Panc1 (cell line): ENCODE results near the gene GABRR2. TPM values are rescaled to one million over a fixed set of nuclear protein-coding genes. Genes with fewer than 3 reads are reported as not detected.

Source experiments
- ATAC-seq: fragments of 200-7000 bp; cut with Tn5 transposase; 2 replicates; pipeline ENCODE4 v1.9.1; 2020; ENCODE audit warnings: mild to moderate bottlenecking, moderate library complexity
- BruUV-seq: library from RNA; stranded (reverse); fragments of 400-500 nt; replicated peaks from 2 replicates; lab custom pipeline; 2021; lab: Mats Ljungman, UMichigan
- CTCF ChIA-PET: fragments of 300-600 bp; sonication (Branson Sonifier 250); formaldehyde crosslinking; loops from one replicate; lab custom pipeline; 2022; ENCODE audit warnings: antibody characterized with exemption; lab: Charles Lee
- POLR2A ChIA-PET: fragments of 300-600 bp; sonication (Branson Sonifier 250); formaldehyde crosslinking; loops from one replicate; lab custom pipeline; 2022; ENCODE audit warnings: antibody characterized with exemption; lab: Charles Lee
- DNase-seq: peaks from one replicate; pipeline ENCODE4 v3.0.0-alpha.2; 2010; ENCODE audit warnings: low read depth, low spot score
- H3K27ac ChIP-seq: 2 replicates; pipeline ENCODE4 v1.5.1; 2011; ENCODE audit warnings: mild to moderate bottlenecking, low read length, inconsistent platforms
- H3K27me3 ChIP-seq: fragments of 200-500 bp; sonication (Bioruptor generic); 2 replicates; pipeline ENCODE4 v1.6.0; 2014; ENCODE audit warnings: low read length, inconsistent platforms; ENCODE audit not compliant: control insufficient read depth, insufficient read depth
- H3K36me3 ChIP-seq: fragments of 200-500 bp; sonication (Bioruptor generic); 2 replicates; pipeline ENCODE4 v1.5.1; 2014; ENCODE audit warnings: inconsistent platforms, mild to moderate bottlenecking, low read length, moderate library complexity; ENCODE audit not compliant: control insufficient read depth, insufficient read depth
- H3K4me1 ChIP-seq: 2 replicates; pipeline ENCODE4 v1.5.1; 2011; ENCODE audit warnings: inconsistent platforms, mild to moderate bottlenecking, low read length, moderate library complexity; ENCODE audit not compliant: control insufficient read depth, insufficient read depth
- H3K4me3 ChIP-seq, 2 experiments: 2 replicates each; pipeline ENCODE4 v1.5.1; 2011 to 2012; ENCODE audit warnings: low read depth in 2 of 2, low read length in 2 of 2, mild to moderate bottlenecking in 2 of 2, inconsistent platforms in 1 of 2, moderate library complexity in 1 of 2
- H3K9me3 ChIP-seq: fragments of 200-500 bp; sonication (Bioruptor generic); 2 replicates; pipeline ENCODE4 v1.5.1; 2014; ENCODE audit warnings: low read depth, mild to moderate bottlenecking, inconsistent platforms, low read length, moderate library complexity; ENCODE audit not compliant: control insufficient read depth, insufficient read depth
- POLR2AphosphoS5 ChIP-seq: IDR thresholded peaks from 2 replicates; pipeline ENCODE4 v1.6.1; 2012; ENCODE audit warnings: mild to moderate bottlenecking, low read depth, low read length, moderate library complexity
- REST ChIP-seq, 2 experiments: IDR thresholded peaks; 2 replicates each; pipeline ENCODE4 v1.6.1; 2011 to 2012; ENCODE audit warnings: low read depth in 2 of 2, control low read depth in 1 of 2, low read length in 1 of 2, mild to moderate bottlenecking in 1 of 2, moderate library complexity in 1 of 2; ENCODE audit not compliant: insufficient read depth in 1 of 2
- SIN3A ChIP-seq: IDR thresholded peaks from 2 replicates; pipeline ENCODE4 v1.6.1; 2012; ENCODE audit warnings: low read depth, mild to moderate bottlenecking, low read length, moderate library complexity, borderline replicate concordance; ENCODE audit not compliant: insufficient read depth
- TCF7L2 ChIP-seq: IDR thresholded peaks from 2 replicates; pipeline ENCODE4 v1.6.1; 2011; ENCODE audit warnings: mild to moderate bottlenecking, low read depth, low read length, inconsistent platforms
- in situ Hi-C: cut with HindIII; loops from 2 replicates; pipeline ENCODE4 v1.10.0; 2016; ENCODE audit warnings: low sequenced_read_pairs, low pct_unique_long_range_greater_than_20kb
- intact Hi-C: fragments of 100-400 bp; cut with micrococcal nuclease; formaldehyde crosslinking; loops from one replicate; pipeline ENCODE4 v1.10.0; 2022; ENCODE audit not compliant: unreplicated experiment
- total RNA-seq: library from RNA; stranded (reverse); gene quantifications from one replicate; pipeline ENCODE4 v1.2.1, GENCODE V29; 2021; ENCODE audit not compliant: unreplicated experiment
- TF ChIP-seq, protein P1 (sequence below): fragments of 450-650 bp; IDR thresholded peaks from 2 replicates; pipeline ENCODE4 v1.5.1; 2017; ENCODE audit warnings: mild to moderate bottlenecking

Gene GABRR2
- total RNA-seq, 1 experiment from 2014 or later: 0.18 TPM

DNA sequence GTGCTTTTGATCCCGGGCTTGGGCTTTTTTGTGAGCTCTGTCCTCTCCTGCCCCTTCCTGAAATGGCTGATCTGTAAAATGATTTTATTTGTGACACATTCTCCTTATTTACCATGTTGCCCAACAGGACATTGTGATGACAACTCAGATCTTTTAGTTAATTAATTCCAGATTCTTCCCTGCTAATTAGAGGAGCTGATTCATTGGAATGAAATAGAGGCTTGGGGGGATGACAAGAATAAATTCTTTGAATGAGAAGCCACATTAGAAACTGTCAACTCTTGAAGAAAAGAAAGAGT is 71.8 kb downstream of the GABRR2 start:
- in situ Hi-C loops (no loop called here), intact Hi-C loops (no loop called here)
- Histone ChIP-seq H3K9me3 (no peaks in the 10 kb centered on the region), H3K4me3 (no peak overlapping the region), H3K27ac (no peak overlapping the region), H3K27me3 (peaks cover 13% of the 10 kb centered on the region), H3K4me1 (no peaks in the 10 kb centered on the region), H3K36me3 (no peaks in the 10 kb centered on the region)
- ChIA-PET POLR2A (no interaction called here), CTCF (interaction anchor here (0.7 to 2.0 kb wide), 2 partner anchors 65 to 260 kb away, joined by 4 to 9 read pairs; no protein-coding TSS in a partner anchor)
- DNase-seq (no peak), ATAC-seq (no peak)
- BruUV-seq: no TSS peak
- TF ChIP-seq POLR2AphosphoS5 (no peak), TCF7L2 (no peak), SIN3A (no peak), REST (IDR thresholded peaks at IDR 0.05; ENCODE audit: insufficient read depth in 1 of 2, low read depth in 2 of 2, low read length in 1 of 2) (no peak)
- TF ChIP-seq, protein P1, sequence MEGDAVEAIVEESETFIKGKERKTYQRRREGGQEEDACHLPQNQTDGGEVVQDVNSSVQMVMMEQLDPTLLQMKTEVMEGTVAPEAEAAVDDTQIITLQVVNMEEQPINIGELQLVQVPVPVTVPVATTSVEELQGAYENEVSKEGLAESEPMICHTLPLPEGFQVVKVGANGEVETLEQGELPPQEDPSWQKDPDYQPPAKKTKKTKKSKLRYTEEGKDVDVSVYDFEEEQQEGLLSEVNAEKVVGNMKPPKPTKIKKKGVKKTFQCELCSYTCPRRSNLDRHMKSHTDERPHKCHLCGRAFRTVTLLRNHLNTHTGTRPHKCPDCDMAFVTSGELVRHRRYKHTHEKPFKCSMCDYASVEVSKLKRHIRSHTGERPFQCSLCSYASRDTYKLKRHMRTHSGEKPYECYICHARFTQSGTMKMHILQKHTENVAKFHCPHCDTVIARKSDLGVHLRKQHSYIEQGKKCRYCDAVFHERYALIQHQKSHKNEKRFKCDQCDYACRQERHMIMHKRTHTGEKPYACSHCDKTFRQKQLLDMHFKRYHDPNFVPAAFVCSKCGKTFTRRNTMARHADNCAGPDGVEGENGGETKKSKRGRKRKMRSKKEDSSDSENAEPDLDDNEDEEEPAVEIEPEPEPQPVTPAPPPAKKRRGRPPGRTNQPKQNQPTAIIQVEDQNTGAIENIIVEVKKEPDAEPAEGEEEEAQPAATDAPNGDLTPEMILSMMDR: no peak

DNA sequence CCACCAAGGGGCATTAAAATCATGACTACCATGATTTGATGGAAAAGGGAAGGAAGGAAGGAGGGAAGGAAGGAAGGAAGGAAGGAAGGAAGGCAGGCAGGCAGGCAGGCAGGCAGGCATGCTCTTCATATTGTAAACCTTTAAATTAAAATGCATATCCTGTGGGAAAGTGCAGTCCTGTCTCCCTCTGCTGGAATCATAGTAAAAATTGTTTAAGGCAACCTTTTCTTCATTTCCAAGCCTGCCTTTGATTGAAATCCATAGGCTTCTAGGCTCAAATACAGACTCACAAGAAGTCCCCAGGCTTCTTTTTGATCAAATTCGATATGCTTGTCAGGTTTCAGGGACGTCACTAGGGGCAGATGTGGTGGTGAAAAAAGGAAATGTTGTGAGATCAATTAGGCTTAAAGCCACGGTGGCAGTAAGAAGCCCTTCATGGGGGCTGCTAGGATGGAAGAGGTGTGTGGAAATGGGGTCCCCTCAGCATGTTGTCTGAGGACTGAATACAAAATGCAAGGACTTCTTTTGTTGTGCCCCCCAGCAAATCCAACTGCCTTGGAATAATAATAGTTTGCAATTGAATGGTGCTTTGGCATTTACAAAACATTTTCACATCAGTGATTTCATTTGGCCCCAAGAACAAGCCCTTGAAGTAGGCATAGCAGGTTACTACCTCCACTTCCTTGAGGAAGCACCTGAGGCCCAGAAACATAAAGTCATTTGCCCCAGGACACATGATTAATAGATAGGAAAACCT is 72.3 kb downstream of the GABRR2 start:
- intact Hi-C loops (loop anchor here (1.0 kb wide), 2 partner anchors 120 to 260 kb away; no protein-coding TSS in a partner anchor), in situ Hi-C loops (no loop called here)
- ATAC-seq (peak; percentile 80), DNase-seq (no peak)
- TF ChIP-seq, protein P1: peak; percentile 77
- TF ChIP-seq REST (IDR thresholded peaks at IDR 0.05; ENCODE audit: insufficient read depth in 1 of 2, low read depth in 2 of 2, low read length in 1 of 2): no peak
- H3K27me3 ChIP-seq: peaks cover 13% of the 10 kb centered on the region
- no peak overlapping the region for H3K27ac ChIP-seq
- H3K36me3 ChIP-seq: no peaks in the 10 kb centered on the region
- ChIA-PET POLR2A (no interaction called here), CTCF (interaction anchor here (1.0 to 2.0 kb wide), 2 partner anchors 258 to 260 kb away, joined by 3 to 9 read pairs; no protein-coding TSS in a partner anchor)
- H3K9me3 ChIP-seq: no peaks in the 10 kb centered on the region
- no peak overlapping the region for H3K4me3 ChIP-seq
- H3K4me1 ChIP-seq: no peaks in the 10 kb centered on the region
- BruUV-seq: no TSS peak
